Measurements from ENCODE around the gene FAAP24.
"Not testable (repeated sequence)": the region's sequence is repeated elsewhere in the genome, so short reads cannot be mapped to it uniquely, and the experiment has no call there.

FAAP24 gene

DNA sequence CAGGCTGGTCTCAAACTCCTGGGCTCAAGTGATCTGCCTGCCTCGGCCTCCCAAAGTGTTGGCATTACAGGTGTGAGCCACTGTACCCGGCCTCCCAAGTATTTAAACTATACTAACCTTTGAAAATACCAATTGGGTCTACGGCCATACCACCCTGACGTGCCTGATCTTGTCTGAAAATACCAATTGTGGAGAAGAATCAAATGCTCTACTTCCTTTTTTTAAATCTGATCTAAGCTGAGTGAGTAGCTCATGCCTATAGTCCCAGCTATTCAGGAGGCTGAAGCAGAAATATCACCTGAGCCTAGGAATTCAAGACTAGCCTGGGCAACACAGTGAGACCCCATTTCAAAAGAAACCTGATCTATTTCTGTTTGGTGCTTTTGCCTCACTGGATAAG is 38.8 kb downstream of the FAAP24 start:
- H3K9ac ChIP-seq (ENCODE audit: low read depth, low read length); H3K9me3 ChIP-seq (ENCODE audit: control insufficient read depth, insufficient read depth, low read length); H3K36me3 ChIP-seq (ENCODE audit: insufficient read depth, low read length); H3K4me1 ChIP-seq (ENCODE audit: insufficient read depth, low read length): not testable (repeated sequence)

DNA sequence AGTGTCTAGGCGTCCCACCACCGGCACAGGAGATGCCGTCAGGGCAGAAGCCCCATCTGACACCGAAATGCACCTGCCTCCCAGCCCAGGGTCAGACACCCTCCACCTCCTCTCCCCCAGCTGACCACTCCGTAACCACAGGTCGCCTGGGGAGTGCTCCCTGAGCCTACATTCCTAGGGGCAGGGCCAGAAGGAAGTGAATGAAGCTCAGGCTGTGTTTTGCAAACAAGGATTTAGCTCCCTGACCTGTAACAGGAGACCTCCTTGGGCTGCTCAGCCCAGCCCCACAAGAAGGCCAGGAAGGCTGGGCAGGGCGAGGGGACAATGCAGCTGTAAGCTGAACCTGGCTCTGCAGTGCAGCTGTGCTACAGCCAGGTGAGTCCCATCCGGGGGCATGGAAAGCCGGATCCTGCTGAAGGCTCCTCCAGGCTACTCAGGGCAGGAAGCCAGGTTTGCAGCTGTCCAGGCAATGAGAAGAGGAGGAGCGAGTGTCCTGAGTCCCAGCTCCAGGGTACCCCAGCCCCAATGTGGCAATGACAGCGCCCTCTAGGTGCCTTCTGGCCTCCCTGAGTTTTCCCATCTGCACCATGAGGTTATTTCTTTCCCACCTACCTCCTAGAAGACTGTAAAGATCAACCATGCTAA is 50.6 kb downstream of the FAAP24 start:
- H3K36me3 ChIP-seq (ENCODE audit: insufficient read depth, low read length) = peaks cover 6% of the 10 kb centered on the region; the same call in 1 of the 2 replicates
- H3K4me1 ChIP-seq (ENCODE audit: insufficient read depth, low read length) = peaks cover 5% of the 10 kb centered on the region; the same call in 1 of the 2 replicates
- no peaks in the 10 kb centered on the region for H3K9me3 ChIP-seq (ENCODE audit: control insufficient read depth, insufficient read depth, low read length)
- no peak overlapping the region for H3K9ac ChIP-seq (ENCODE audit: low read depth, low read length)

DNA sequence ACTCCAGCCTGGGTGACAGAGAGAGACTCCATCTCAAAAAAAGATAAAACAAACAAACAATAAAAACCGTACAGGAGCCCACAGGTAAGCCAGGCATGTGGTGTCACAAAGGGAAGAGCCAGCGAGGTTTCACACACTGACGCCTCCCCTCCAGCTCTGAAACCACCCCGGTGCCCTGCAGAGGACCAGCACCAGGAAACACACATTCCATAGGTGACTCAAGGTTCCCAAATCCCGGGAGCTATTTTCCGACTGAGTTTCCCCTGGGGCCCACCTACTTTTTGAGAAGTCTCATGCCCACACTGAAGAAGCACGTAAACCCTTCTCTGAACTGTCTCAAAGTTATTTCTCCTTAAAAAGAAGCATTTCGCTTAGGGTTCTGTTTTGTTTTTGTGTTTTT is 52.4 kb downstream of the FAAP24 start:
- Histone ChIP-seq H3K9ac (ENCODE audit: low read depth, low read length) (no peak overlapping the region), H3K4me1 (ENCODE audit: insufficient read depth, low read length) (peaks cover 5% of the 10 kb centered on the region; the same call in 1 of the 2 replicates), H3K9me3 (ENCODE audit: control insufficient read depth, insufficient read depth, low read length) (peaks cover under 1% of the 10 kb centered on the region; the same call in 1 of the 2 replicates), H3K36me3 (ENCODE audit: insufficient read depth, low read length) (peaks cover 3% of the 10 kb centered on the region; the same call in 1 of the 2 replicates)

DNA sequence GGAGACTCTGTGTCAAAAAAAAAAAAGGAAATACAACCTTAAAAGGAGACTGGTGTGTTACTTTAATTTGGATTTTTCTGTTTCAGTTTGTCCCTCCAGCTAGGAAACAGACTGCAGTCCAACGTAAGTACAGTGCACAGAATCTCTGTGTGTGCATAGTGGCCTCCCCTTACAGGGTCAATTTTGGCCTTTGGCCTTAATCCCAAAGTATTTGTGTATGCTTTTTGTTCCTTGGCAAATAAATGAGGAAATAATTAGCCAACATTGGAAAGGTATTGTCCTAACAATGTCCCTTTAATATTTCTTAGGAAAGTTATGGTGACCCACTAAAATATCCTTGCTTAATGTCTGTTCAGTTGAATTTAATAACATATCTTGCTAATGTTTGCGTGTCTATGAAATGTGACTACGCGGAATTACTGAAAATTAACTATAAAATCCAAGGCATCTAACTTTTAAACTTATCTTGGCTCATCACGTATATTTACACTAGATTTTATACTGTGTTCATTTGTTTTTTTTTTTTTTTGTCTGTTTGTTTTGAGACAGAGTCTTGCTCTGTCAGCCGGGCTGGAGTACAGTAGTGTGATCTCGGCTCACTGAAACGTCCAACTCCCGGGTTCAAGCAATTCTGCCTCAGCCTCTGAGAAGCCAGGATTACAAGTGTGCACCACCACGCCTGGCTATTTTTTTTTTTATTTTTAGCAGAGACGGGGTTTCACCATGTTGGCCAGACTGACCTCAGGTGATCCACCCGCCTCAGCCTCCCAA is 53.6 kb downstream of the FAAP24 start:
- not testable (repeated sequence) for H3K9ac ChIP-seq (ENCODE audit: low read depth, low read length); H3K36me3 ChIP-seq (ENCODE audit: insufficient read depth, low read length); H3K4me1 ChIP-seq (ENCODE audit: insufficient read depth, low read length)
- H3K9me3 ChIP-seq (ENCODE audit: control insufficient read depth, insufficient read depth, low read length) = peaks cover 11% of the 10 kb centered on the region; the same call in 1 of the 2 replicates

DNA sequence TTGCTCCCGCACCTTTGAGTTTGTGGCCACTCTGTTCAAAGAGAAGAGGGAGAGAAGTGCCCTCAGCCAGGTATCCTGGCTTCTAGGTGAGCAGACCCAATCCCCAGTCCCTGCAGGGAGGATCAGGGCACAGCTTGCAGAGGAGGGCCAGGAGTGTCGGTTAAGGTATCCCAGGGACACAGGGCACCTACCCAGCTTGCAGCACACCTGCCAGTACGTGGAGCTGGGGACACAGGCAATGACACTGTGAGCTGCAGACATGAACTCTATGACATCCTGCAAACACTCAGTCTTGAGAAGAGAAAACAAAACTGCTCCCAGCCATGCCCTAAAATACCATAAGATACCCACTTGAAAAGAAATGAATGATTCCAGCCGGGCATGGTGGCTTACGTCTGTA is 54.6 kb downstream of the FAAP24 start:
- not testable (repeated sequence) for H3K4me1 ChIP-seq (ENCODE audit: insufficient read depth, low read length); H3K9ac ChIP-seq (ENCODE audit: low read depth, low read length); H3K36me3 ChIP-seq (ENCODE audit: insufficient read depth, low read length)
- H3K9me3 ChIP-seq (ENCODE audit: control insufficient read depth, insufficient read depth, low read length) = peaks cover 13% of the 10 kb centered on the region; the same call in 1 of the 2 replicates

Data from ES-I3 (cell line).